Measurements from ENCODE around the gene TMEM250. TPM values are rescaled to one million over a fixed set of nuclear protein-coding genes. Genes with fewer than 3 reads are reported as not detected.

The TMEM250 gene
- polyA plus RNA-seq, 1 donor (not counting 4 experiments of a cell fraction or from before 2014, with no cell fraction given): 9.9 TPM

DNA sequence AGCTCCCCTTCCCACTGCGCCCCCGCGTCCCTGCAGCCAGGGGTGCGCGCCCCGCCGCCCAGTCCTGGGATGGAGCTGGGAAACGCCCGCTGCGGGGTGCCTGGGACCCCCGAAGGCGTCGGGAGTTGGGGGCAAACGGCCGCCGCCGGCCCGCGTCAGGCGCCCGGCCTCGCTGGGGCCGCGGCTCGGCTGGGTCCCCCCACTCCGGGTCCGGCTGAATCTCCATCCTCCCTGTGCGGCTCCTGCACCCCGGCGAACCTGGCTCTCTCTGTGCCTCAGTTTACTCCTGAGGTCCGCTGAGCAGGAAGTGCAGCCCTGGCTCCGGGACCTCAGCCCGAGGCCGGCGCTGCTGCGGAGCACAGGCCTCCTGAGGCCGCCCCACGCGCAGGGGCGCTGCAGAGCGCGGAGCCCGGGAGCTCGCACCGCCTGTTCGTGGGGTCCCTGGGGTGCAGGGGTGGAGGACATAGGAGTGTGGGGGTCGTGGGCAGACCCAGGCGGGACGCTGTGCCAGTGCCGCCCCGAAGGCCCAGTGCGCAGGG, 13.9 kb upstream of the TMEM250 start:
- FAIRE-seq (no peak), DNase-seq (ENCODE audit: low read depth, low spot score) (no peak)
- Histone ChIP-seq H3K9me1 (ENCODE audit: control insufficient read depth, extremely low read depth, insufficient read depth, low read length) (no peaks in the 10 kb centered on the region), H4K20me1 (ENCODE audit: control insufficient read depth, extremely low read depth, insufficient read depth, low read length) (no peaks in the 10 kb centered on the region), H3K9me3 (ENCODE audit: control insufficient read depth, low read depth, low read length) (no peaks in the 10 kb centered on the region), H2AFZ (ENCODE audit: control insufficient read depth, low read length) (no peak overlapping the region), H3K79me2 (ENCODE audit: control insufficient read depth, insufficient read depth, low read length) (no peaks in the 10 kb centered on the region), H3K4me1 (ENCODE audit: control insufficient read depth, extremely low read depth, insufficient read depth, low read length) (peaks cover 8% of the 10 kb centered on the region), H3K27me3 (ENCODE audit: control insufficient read depth, extremely low read depth, insufficient read depth, low read length) (peaks cover 80% of the 10 kb centered on the region), H3K27ac (ENCODE audit: control insufficient read depth, insufficient read depth, low read length) (no peak overlapping the region), H3K4me3 (ENCODE audit: control insufficient read depth in 2 of 3, extremely low read depth in 1 of 3, insufficient read depth in 2 of 3, low read depth in 1 of 3, low read length in 3 of 3) (no peak overlapping the region), H3K4me2 (ENCODE audit: control insufficient read depth, extremely low read depth, insufficient read depth, low read depth, low read length) (no peak overlapping the region), H3K9ac (ENCODE audit: control insufficient read depth, extremely low read depth, insufficient read depth, low read length) (no peak overlapping the region), H3K36me3 (ENCODE audit: control insufficient read depth in 2 of 2, extremely low read depth in 1 of 2, insufficient read depth in 2 of 2, low read length in 2 of 2) (no peaks in the 10 kb centered on the region)
- dilution Hi-C loops (cut with MboI; ENCODE audit: extremely low pct_ligation_motif_present, low sequenced_read_pairs): no loop called here
- peak; percentile 15 for TF ChIP-seq EZH2 (IDR thresholded peaks at IDR 0.05; ENCODE audit: low read length)
- TF ChIP-seq, protein P1, sequence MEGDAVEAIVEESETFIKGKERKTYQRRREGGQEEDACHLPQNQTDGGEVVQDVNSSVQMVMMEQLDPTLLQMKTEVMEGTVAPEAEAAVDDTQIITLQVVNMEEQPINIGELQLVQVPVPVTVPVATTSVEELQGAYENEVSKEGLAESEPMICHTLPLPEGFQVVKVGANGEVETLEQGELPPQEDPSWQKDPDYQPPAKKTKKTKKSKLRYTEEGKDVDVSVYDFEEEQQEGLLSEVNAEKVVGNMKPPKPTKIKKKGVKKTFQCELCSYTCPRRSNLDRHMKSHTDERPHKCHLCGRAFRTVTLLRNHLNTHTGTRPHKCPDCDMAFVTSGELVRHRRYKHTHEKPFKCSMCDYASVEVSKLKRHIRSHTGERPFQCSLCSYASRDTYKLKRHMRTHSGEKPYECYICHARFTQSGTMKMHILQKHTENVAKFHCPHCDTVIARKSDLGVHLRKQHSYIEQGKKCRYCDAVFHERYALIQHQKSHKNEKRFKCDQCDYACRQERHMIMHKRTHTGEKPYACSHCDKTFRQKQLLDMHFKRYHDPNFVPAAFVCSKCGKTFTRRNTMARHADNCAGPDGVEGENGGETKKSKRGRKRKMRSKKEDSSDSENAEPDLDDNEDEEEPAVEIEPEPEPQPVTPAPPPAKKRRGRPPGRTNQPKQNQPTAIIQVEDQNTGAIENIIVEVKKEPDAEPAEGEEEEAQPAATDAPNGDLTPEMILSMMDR (optimal IDR thresholded peaks at IDR 0.05 in 1 of 3, IDR thresholded peaks at IDR 0.05 in 1 of 3, conservative IDR thresholded peaks at IDR 0.05 in 1 of 3; ENCODE audit: extremely low read depth in 1 of 3, insufficient read depth in 2 of 3, low read length in 3 of 3): no peak

DNA sequence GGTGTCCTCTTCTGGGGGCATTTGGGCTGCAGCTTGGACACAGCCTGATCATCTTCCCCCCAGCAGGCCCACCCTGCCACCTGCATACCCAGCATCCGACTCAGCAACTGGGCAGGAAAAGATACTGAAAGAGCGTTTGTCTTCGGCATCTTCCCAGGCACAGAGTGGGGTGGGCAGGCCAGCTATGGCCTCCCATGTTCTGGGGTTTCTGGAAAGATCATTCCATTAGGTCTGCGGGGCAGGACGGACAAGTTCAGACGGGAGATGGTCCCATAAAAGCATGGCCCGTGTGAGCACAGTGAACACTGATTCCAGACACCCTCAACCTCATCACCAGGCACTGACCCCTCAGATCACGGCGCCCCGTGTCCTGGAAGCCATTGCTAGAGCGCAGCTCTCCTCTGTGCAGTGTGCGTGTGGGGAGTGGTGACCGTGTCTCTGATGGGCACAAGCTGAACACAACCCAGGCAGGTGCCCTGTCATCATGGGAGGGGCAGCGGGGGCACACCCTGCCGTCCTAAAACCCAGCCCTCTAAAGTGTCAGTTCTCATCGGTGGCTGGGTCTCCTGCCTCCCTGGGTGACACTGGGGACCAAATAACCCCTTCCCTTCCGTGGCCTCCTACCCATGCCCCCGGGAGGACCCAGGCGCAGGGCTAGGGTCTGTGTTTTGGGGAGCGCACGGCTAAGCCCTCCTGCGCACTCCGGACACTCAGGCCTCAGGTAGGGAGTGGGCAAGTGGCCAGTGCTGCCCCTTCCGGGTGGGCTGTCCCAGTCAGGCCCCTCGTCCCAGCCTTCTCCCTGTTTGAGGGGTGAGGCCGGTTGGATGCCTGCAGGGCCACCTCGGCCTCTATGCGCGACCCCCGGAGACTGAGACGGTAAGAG, 13.2 kb upstream of the TMEM250 start:
- no peak overlapping the region for H3K4me2 ChIP-seq (ENCODE audit: control insufficient read depth, extremely low read depth, insufficient read depth, low read depth, low read length)
- dilution Hi-C loops (cut with MboI; ENCODE audit: extremely low pct_ligation_motif_present, low sequenced_read_pairs): no loop called here
- peaks cover 8% of the 10 kb centered on the region for H3K4me1 ChIP-seq (ENCODE audit: control insufficient read depth, extremely low read depth, insufficient read depth, low read length)
- no peaks in the 10 kb centered on the region for H3K36me3 ChIP-seq (ENCODE audit: control insufficient read depth in 2 of 2, extremely low read depth in 1 of 2, insufficient read depth in 2 of 2, low read length in 2 of 2)
- H3K9ac ChIP-seq (ENCODE audit: control insufficient read depth, extremely low read depth, insufficient read depth, low read length): no peak overlapping the region
- TF ChIP-seq, protein P1 (optimal IDR thresholded peaks at IDR 0.05 in 1 of 3, IDR thresholded peaks at IDR 0.05 in 1 of 3, conservative IDR thresholded peaks at IDR 0.05 in 1 of 3; ENCODE audit: extremely low read depth in 1 of 3, insufficient read depth in 2 of 3, low read length in 3 of 3): no peak
- TF ChIP-seq EZH2 (IDR thresholded peaks at IDR 0.05; ENCODE audit: low read length): peak; percentile 73
- H3K9me1 ChIP-seq (ENCODE audit: control insufficient read depth, extremely low read depth, insufficient read depth, low read length): no peaks in the 10 kb centered on the region
- DNase-seq (ENCODE audit: low read depth, low spot score) (no peak), FAIRE-seq (no peak)
- H2AFZ ChIP-seq (ENCODE audit: control insufficient read depth, low read length): no peak overlapping the region
- no peaks in the 10 kb centered on the region for H4K20me1 ChIP-seq (ENCODE audit: control insufficient read depth, extremely low read depth, insufficient read depth, low read length)
- H3K79me2 ChIP-seq (ENCODE audit: control insufficient read depth, insufficient read depth, low read length): no peaks in the 10 kb centered on the region
- peaks cover 79% of the 10 kb centered on the region for H3K27me3 ChIP-seq (ENCODE audit: control insufficient read depth, extremely low read depth, insufficient read depth, low read length)
- H3K9me3 ChIP-seq (ENCODE audit: control insufficient read depth, low read depth, low read length): no peaks in the 10 kb centered on the region
- no peak overlapping the region for H3K4me3 ChIP-seq (ENCODE audit: control insufficient read depth in 2 of 3, extremely low read depth in 1 of 3, insufficient read depth in 2 of 3, low read depth in 1 of 3, low read length in 3 of 3)
- H3K27ac ChIP-seq (ENCODE audit: control insufficient read depth, insufficient read depth, low read length): no peak overlapping the region

Measured in keratinocyte (primary cell).